ENCODE measurements around the gene EPB41L3. TPM values are rescaled to one million over a fixed set of nuclear protein-coding genes. Genes with fewer than 3 reads are reported as not detected.
"Not testable (repeated sequence)": the region's sequence is repeated elsewhere in the genome, so short reads cannot be mapped to it uniquely, and the experiment has no call there.

Gene EPB41L3
- total RNA-seq, 1 experiment from 2014 or later: not detected

DNA sequence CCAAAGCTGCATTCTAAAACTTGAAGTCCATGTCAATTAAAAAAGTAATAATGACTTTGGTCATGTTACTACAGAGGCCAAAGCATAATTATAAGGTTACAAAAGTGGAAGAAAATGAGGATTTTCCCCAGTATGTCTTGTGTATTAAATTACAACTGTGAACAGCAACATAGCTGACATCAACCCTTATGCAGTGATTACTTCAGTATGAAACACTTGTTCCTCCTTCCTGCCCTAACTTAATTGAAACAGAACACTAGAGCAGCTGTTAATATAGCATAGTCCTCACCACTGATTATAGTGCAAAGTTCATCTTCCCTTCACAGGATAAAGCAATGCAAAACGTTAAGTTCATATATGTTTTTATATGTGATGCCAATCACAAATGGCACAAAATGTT is 29.9 kb downstream of the EPB41L3 start:
- Histone ChIP-seq H3K9me3 (ENCODE audit: low read length) (no peaks in the 10 kb centered on the region), H3K9ac (ENCODE audit: low read length) (no peak overlapping the region), H2AFZ (ENCODE audit: low read length) (no peak overlapping the region), H4K20me1 (ENCODE audit: insufficient read depth, low read depth, low read length) (no peaks in the 10 kb centered on the region), H3K4me1 (ENCODE audit: low read length) (no peaks in the 10 kb centered on the region), H3K27me3 (ENCODE audit: low read length) (no peaks in the 10 kb centered on the region), H3K4me2 (ENCODE audit: low read depth, low read length, poor library complexity, severe bottlenecking) (no peak overlapping the region), H3K9me2 (replicated peaks; ENCODE audit: insufficient read depth, low read length) (no peaks in the 10 kb centered on the region), H3K4me3 (ENCODE audit: low read length) (no peak overlapping the region), H3K27ac (ENCODE audit: low read length) (no peak overlapping the region), H3K36me3 (ENCODE audit: insufficient read depth, low read length) (no peaks in the 10 kb centered on the region), H3K79me2 (ENCODE audit: low read length) (no peaks in the 10 kb centered on the region)
- no peak for DNase-seq

DNA sequence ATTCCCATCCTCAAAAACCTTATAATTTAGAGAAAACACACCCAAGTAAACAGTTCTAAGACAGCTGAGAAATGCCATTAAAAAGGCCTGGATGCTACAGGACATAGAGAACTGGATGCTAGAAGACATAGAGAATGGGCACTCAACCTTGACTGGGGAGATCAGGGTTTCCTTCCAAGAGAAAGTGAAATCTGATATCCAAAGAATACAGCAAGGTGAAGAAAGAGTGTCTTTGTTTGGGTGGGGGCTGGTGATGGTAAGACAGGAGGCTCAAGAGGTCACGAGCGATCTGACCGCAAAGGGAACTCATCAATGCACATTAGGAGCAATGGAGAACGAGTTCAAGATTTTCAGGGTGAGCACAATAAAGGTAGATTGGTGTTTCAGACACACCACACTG is 31.6 kb downstream of the EPB41L3 start:
- no peaks in the 10 kb centered on the region for H3K79me2 ChIP-seq (ENCODE audit: low read length)
- H3K4me2 ChIP-seq (ENCODE audit: low read depth, low read length, poor library complexity, severe bottlenecking): no peak overlapping the region
- no peak overlapping the region for H3K4me3 ChIP-seq (ENCODE audit: low read length)
- H4K20me1 ChIP-seq (ENCODE audit: insufficient read depth, low read depth, low read length): no peaks in the 10 kb centered on the region
- H3K27ac ChIP-seq (ENCODE audit: low read length): no peak overlapping the region
- no peak for DNase-seq
- no peak overlapping the region for H3K9ac ChIP-seq (ENCODE audit: low read length)
- no peak overlapping the region for H2AFZ ChIP-seq (ENCODE audit: low read length)
- H3K9me2 ChIP-seq (replicated peaks; ENCODE audit: insufficient read depth, low read length): no peaks in the 10 kb centered on the region
- H3K4me1 ChIP-seq (ENCODE audit: low read length): no peaks in the 10 kb centered on the region
- no peaks in the 10 kb centered on the region for H3K27me3 ChIP-seq (ENCODE audit: low read length)
- no peaks in the 10 kb centered on the region for H3K9me3 ChIP-seq (ENCODE audit: low read length)
- no peaks in the 10 kb centered on the region for H3K36me3 ChIP-seq (ENCODE audit: insufficient read depth, low read length)

DNA sequence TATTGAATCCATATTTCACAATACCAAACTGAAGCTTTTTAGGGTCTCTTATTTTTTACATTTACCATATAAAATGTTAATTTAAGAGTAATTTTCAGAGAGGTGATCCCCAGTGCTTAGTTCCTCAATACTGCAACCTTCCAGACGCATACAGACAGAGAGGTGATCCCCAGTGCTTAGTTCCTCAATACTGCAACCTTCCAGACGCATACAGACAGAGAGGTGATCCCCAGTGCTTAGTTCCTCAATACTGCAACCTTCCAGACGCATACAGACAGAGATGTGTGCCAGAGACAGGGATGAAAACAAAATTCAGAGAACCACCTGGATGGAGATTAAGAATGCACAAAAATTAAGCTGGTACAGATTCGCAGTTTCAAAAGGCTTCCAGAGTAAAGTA is 32.3 kb downstream of the EPB41L3 start:
- H3K9me2 ChIP-seq (replicated peaks; ENCODE audit: insufficient read depth, low read length); H3K4me1 ChIP-seq (ENCODE audit: low read length); H2AFZ ChIP-seq (ENCODE audit: low read length); H3K9me3 ChIP-seq (ENCODE audit: low read length); H3K36me3 ChIP-seq (ENCODE audit: insufficient read depth, low read length); DNase-seq; H4K20me1 ChIP-seq (ENCODE audit: insufficient read depth, low read depth, low read length); H3K9ac ChIP-seq (ENCODE audit: low read length); H3K4me3 ChIP-seq (ENCODE audit: low read length); H3K27me3 ChIP-seq (ENCODE audit: low read length); H3K79me2 ChIP-seq (ENCODE audit: low read length); H3K4me2 ChIP-seq (ENCODE audit: low read depth, low read length, poor library complexity, severe bottlenecking); H3K27ac ChIP-seq (ENCODE audit: low read length): not testable (repeated sequence)

DNA sequence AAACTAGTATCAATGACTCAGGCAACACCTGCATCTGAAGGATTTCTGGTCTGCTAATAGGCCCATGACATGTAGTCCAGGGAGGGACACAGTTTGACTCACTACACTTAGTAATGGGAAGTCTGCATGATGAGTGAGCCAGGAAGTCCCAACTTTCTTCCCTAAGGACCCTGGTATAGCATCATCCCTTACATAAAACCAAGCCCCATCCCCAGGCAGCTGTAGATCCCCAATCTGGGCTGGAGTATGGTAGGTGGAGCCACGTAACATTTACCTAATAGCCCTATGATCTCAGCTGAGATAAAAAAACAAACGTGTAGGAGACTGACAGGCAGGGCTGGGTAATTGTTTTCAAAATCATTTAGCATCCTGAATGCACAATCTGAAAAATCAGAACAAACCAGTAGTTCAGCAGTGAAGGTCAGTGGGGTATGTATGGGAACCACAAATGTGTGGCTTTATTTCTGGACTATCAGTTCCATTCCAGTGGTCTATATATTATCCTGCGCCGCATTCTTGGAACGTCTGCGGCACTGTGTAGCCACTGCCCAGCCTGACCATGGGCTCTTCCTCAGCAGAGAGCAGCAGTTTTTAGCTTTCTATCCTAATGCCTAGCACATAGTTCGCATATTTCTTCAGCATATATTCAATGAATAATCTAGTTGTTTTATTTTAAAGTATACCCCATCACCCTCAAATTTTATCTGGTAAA is 33.5 kb downstream of the EPB41L3 start:
- Histone ChIP-seq H3K4me2 (ENCODE audit: low read depth, low read length, poor library complexity, severe bottlenecking) (no peak overlapping the region), H3K27ac (ENCODE audit: low read length) (no peak overlapping the region), H4K20me1 (ENCODE audit: insufficient read depth, low read depth, low read length) (no peaks in the 10 kb centered on the region), H3K79me2 (ENCODE audit: low read length) (no peaks in the 10 kb centered on the region), H3K4me1 (ENCODE audit: low read length) (no peaks in the 10 kb centered on the region), H3K36me3 (ENCODE audit: insufficient read depth, low read length) (no peaks in the 10 kb centered on the region), H3K9ac (ENCODE audit: low read length) (no peak overlapping the region), H3K4me3 (ENCODE audit: low read length) (no peak overlapping the region), H3K9me2 (replicated peaks; ENCODE audit: insufficient read depth, low read length) (no peaks in the 10 kb centered on the region), H3K9me3 (ENCODE audit: low read length) (no peaks in the 10 kb centered on the region), H3K27me3 (ENCODE audit: low read length) (no peaks in the 10 kb centered on the region), H2AFZ (ENCODE audit: low read length) (no peak overlapping the region)
- DNase-seq: no peak

DNA sequence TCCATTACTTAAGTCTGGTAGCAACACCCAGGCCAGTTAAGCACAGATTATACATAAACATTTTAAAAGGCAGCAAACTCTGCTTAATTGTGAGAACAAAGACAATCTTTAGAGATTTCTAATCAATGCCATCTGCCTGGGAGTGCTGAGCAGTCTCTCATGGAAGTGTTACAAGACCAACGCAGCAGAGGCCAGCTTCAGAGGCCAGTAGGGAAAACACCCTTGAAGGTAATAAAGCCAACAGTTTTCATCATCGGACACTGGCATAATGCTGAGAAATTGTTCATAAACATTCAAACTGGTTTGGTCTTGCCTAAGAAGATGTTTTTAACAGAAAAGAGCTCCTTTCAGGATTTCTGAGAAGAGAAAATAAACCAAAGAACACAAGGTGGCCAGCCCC is 35.0 kb downstream of the EPB41L3 start:
- H3K79me2 ChIP-seq (ENCODE audit: low read length): no peaks in the 10 kb centered on the region

DNA sequence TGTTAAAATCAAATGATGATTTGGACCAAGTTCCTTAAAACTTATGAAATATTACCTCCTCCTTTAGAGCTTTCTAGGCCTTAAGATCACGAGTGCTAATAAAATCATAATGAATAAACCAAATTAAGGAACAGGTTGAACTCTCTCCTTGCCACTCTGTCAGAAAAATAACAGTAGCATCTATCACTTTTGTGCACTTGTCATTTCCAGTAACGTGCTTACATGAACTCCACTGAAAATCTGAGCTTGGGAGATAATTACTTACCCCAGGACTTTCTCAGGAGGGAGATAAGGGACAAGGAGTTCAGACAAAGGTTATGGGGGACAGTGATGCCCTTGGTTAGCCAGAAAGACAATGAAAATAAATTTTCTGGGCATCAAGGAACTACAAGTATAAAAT is 36.0 kb downstream of the EPB41L3 start:
- Histone ChIP-seq H3K79me2 (ENCODE audit: low read length) (no peaks in the 10 kb centered on the region), H4K20me1 (ENCODE audit: insufficient read depth, low read depth, low read length) (no peaks in the 10 kb centered on the region), H3K9me2 (replicated peaks; ENCODE audit: insufficient read depth, low read length) (no peaks in the 10 kb centered on the region), H3K36me3 (ENCODE audit: insufficient read depth, low read length) (no peaks in the 10 kb centered on the region), H3K27me3 (ENCODE audit: low read length) (no peaks in the 10 kb centered on the region), H3K27ac (ENCODE audit: low read length) (no peak overlapping the region), H3K4me3 (ENCODE audit: low read length) (no peak overlapping the region), H2AFZ (ENCODE audit: low read length) (no peak overlapping the region), H3K9me3 (ENCODE audit: low read length) (no peaks in the 10 kb centered on the region), H3K4me2 (ENCODE audit: low read depth, low read length, poor library complexity, severe bottlenecking) (no peak overlapping the region), H3K9ac (ENCODE audit: low read length) (no peak overlapping the region), H3K4me1 (ENCODE audit: low read length) (no peaks in the 10 kb centered on the region)
- DNase-seq: no peak

More for the DNA sequence above, 35.0 kb downstream of the EPB41L3 start:
- no peaks in the 10 kb centered on the region for H4K20me1 ChIP-seq (ENCODE audit: insufficient read depth, low read depth, low read length)
- no peaks in the 10 kb centered on the region for H3K4me1 ChIP-seq (ENCODE audit: low read length)
- H3K36me3 ChIP-seq (ENCODE audit: insufficient read depth, low read length): no peaks in the 10 kb centered on the region
- no peaks in the 10 kb centered on the region for H3K9me3 ChIP-seq (ENCODE audit: low read length)
- H3K27me3 ChIP-seq (ENCODE audit: low read length): no peaks in the 10 kb centered on the region
- H3K9ac ChIP-seq (ENCODE audit: low read length): no peak overlapping the region
- no peak overlapping the region for H3K4me3 ChIP-seq (ENCODE audit: low read length)
- H3K27ac ChIP-seq (ENCODE audit: low read length): no peak overlapping the region
- H3K9me2 ChIP-seq (replicated peaks; ENCODE audit: insufficient read depth, low read length): no peaks in the 10 kb centered on the region
- H2AFZ ChIP-seq (ENCODE audit: low read length): no peak overlapping the region
- no peak for DNase-seq
- H3K4me2 ChIP-seq (ENCODE audit: low read depth, low read length, poor library complexity, severe bottlenecking): no peak overlapping the region

GRCh38 chr18:5506174-5506573 is 37.6 kb downstream of the EPB41L3 start:
- H3K9ac ChIP-seq (ENCODE audit: low read length): no peak overlapping the region
- no peaks in the 10 kb centered on the region for H4K20me1 ChIP-seq (ENCODE audit: insufficient read depth, low read depth, low read length)
- H3K27me3 ChIP-seq (ENCODE audit: low read length): no peaks in the 10 kb centered on the region
- DNase-seq: no peak
- H3K36me3 ChIP-seq (ENCODE audit: insufficient read depth, low read length): no peaks in the 10 kb centered on the region
- no peaks in the 10 kb centered on the region for H3K4me1 ChIP-seq (ENCODE audit: low read length)
- no peak overlapping the region for H3K4me2 ChIP-seq (ENCODE audit: low read depth, low read length, poor library complexity, severe bottlenecking)
- H3K4me3 ChIP-seq (ENCODE audit: low read length): no peak overlapping the region
- H2AFZ ChIP-seq (ENCODE audit: low read length): no peak overlapping the region
- H3K79me2 ChIP-seq (ENCODE audit: low read length): no peaks in the 10 kb centered on the region
- no peaks in the 10 kb centered on the region for H3K9me3 ChIP-seq (ENCODE audit: low read length)
- no peak overlapping the region for H3K27ac ChIP-seq (ENCODE audit: low read length)
- no peaks in the 10 kb centered on the region for H3K9me2 ChIP-seq (replicated peaks; ENCODE audit: insufficient read depth, low read length)

DNA sequence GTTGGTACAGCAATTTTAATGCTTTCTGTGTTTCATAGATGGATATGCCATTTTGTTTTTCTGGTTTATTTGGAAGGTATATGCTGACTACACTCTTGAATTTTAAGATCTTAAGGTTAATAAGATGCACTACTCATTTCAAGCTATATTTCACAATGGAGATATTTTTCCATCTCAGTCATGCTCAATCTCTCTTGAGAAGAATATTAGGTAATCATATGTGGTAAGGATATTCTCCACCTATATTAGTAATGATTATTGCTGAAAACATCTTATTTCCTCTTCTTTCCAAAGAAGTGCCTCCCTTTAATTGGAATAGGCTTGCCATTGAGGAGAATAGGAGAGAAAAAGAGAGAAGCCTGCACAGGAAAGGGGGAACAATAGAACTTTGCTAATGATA is 40.1 kb downstream of the EPB41L3 start:
- Histone ChIP-seq H3K27ac (ENCODE audit: low read length) (no peak overlapping the region), H3K27me3 (ENCODE audit: low read length) (no peaks in the 10 kb centered on the region), H3K9me2 (replicated peaks; ENCODE audit: insufficient read depth, low read length) (no peaks in the 10 kb centered on the region), H3K9ac (ENCODE audit: low read length) (no peak overlapping the region), H3K4me1 (ENCODE audit: low read length) (no peaks in the 10 kb centered on the region), H3K9me3 (ENCODE audit: low read length) (no peaks in the 10 kb centered on the region), H2AFZ (ENCODE audit: low read length) (no peak overlapping the region), H3K36me3 (ENCODE audit: insufficient read depth, low read length) (no peaks in the 10 kb centered on the region), H3K4me2 (ENCODE audit: low read depth, low read length, poor library complexity, severe bottlenecking) (no peak overlapping the region), H3K79me2 (ENCODE audit: low read length) (no peaks in the 10 kb centered on the region), H4K20me1 (ENCODE audit: insufficient read depth, low read depth, low read length) (no peaks in the 10 kb centered on the region), H3K4me3 (ENCODE audit: low read length) (no peak overlapping the region)
- no peak for DNase-seq
